NCI-H524 treated with DMSO at 0.1 percent for 48 hours (cell line): ENCODE data around the gene PIM1.
A peak's percentile ranks its signal among the peaks of the same experiment; 100 is the strongest.

Experiments
- DNase-seq: peaks from one replicate; lab custom pipeline; 2025; lab: John Stamatoyannopoulos, UW

PIM1 gene

GRCh38 chr6:37137201-37138090, 32.5 kb upstream of the PIM1 start:
- no peak for DNase-seq

DNA sequence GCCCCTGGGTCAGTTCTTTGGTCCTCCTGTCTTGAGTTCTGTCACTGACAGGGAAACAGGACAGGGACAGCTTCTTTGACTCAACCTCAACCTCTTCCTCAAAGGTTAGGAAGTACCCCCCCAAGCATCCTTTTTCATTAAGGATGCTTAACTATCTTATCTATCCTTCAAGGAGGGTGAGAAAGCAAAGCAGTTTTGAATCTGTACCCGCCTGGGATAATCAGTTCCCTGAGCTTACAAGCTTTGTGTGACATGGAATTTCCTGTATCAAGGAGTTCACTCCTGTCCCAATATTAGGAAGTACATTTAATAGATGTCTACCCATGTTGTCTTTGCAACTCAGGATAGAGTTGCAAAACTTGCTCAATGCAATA, 31.1 kb upstream of the PIM1 start:
- DNase-seq = no peak

- no peak for DNase-seq
Measured at GRCh38 chr6:37139230-37139962, 30.6 kb upstream of the PIM1 start.

- DNase-seq = no peak
Measured at GRCh38 chr6:37140145-37140544, 29.8 kb upstream of the PIM1 start.

GRCh38 chr6:37141281-37142049, 28.5 kb upstream of the PIM1 start:
- peak; percentile 39 for DNase-seq

GRCh38 chr6:37142050-37142614, 27.8 kb upstream of the PIM1 start:
- no peak for DNase-seq

DNA sequence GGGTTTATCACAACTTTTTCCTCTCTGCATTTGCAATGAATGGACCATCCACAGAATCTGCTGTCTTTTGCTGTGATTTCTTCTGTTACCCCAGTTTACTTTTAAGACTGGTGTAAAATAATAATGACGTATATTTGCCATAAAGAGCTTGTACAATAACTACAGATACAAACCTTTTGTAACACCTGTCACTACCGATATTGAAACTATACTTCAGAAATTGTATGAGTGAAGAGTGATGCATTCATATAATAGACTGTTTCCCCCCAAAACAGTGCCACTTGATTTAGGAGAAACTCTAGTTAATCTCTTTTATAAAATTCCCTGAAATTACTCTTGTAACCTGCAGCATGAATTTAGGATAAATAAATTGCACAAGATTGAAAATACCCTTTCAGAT, 26.4 kb upstream of the PIM1 start:
- DNase-seq = no peak

- DNase-seq = no peak
Measured at GRCh38 chr6:37145443-37145842, 24.5 kb upstream of the PIM1 start.

DNA sequence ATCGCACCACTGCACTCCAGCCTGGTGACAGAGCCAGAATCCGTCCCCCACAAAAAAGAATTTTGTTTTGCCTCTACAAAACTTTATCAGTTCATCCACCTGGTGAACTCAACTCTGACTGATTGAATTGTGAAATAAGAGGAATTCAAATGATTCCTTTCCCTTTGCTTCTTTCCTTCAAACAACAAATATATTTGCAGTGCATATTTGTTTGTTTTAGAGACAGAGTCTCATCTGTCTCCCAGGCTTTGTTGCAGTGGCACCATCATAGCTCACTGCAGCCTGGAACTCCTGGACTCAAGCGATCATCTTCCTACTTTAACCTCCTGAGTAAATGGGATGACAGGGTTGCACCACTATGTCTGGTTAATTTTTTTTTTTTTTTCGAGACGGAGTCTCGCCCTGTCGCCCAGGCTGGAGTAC, 23.2 kb upstream of the PIM1 start:
- no peak for DNase-seq

DNA sequence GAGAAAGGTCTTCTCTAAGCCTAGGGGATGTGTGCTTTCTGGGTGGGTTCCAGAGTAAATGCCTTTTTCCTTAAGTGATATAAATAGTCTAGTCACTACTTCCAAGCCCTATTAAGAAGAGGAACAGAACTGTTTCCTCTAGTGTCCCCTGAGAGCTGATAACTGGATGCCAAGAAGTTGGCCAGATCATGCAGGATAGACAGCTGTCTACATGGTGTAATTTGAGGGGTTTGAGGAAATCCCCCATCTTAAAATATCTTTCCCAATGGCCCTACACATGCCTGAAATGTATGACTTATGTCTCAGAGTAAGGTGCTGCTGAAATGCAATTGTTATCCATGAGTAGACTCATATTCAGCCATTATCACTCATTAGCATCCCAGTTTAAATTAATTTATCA, 20.2 kb upstream of the PIM1 start:
- DNase-seq = no peak

- DNase-seq = no peak
Measured at GRCh38 chr6:37150314-37150713, 19.6 kb upstream of the PIM1 start.

DNA sequence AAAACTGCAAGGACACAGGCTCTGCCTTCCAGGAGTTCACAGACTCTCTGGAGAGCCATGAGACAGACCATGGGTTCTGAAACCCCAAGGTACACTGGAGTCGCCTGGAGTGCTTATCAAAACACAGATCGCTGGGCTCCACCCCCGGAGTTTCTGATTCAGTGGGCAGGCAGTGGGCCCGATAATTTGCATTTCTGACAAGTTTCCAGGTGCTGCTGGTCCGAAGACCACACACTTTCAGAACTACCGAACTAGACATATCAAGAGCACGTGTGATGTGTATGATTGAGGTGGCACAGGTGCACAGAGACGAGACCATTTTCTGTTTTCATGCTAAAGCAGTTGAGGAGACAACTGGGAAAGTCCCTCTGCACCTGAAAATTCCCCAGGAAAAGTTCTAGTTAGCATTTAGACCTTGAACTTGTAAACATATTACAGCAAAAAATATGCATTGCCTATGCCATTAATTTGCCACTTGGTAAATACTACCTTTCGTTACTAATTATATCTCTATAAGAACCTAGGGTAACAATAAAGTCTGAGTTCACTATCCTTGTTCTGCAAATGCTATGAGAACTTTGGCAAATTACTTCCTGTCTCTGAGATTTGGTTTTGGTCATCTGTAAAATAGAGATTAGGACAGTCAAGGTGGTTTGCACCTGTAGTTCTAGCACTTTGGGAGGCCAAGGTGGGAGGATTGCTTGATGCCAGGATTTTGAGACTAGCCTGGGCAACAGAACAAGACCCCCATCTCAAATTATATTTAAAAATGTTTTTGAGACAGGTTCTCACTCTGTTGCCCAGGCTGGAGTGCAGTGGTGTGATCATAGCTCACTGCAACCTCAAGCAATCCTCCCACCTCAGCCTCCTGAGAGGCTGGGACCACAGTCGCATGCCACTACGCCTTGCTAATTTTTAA, 14.3 kb upstream of the PIM1 start:
- DNase-seq = no peak

DNA sequence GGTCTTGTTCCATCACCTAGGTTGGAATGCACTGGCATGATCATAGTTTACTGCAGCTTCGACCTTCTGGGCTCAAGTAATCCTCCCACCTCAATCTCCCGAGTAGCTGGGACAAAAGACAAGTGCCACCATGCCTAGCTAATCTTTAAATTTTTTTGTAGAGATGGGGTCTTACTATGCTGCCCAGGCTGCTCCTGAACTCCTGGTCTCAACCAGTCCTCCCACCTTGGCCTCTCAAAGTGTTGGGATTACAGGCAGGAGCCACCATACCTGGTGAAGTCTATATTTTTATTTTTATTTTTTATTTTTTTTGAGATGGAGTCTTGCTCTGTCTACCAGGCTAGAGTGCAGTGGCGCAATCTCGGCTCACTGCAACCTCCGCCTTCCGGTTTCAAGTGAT, 11.4 kb upstream of the PIM1 start:
- DNase-seq = no peak

DNA sequence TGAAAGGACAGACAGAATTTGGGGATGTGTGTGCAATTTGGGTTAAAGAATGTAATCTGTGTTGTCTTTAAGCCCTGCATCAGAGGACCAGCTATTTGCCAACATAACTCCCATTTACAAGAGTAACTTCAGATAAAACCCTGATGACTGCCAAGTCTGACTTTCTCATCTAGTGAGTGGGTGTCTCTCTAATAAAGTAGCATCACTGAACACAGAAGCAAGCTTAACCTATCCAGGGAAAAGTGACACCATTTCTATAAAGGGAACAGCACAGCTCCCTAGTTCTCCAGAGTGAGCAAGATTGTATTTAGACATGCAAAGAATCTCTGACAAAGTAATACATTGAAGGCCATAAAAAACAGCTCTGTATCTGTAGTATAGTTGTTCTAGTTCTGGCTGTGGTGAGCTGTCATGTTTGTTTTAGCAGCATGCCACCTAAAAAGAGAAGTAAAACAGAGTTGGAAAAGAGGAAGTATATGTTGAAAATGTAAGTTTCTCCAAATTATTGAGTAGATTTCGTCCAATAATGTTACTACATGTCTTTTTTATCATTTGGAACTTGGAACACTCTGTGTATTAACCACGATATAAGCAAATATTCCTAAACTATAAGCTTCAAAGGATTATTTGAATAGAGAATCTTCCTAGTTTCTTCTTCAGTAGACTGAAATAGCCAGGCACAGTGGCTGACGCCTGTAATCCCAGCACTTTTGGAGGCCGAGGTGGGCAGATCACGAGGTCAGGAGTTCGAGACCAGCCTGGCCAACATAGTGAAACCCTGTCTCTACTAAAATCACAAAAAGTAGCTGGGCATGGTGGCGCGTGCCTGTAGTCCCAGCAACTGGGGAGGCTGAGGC, 8.8 kb upstream of the PIM1 start:
- DNase-seq = no peak

DNA sequence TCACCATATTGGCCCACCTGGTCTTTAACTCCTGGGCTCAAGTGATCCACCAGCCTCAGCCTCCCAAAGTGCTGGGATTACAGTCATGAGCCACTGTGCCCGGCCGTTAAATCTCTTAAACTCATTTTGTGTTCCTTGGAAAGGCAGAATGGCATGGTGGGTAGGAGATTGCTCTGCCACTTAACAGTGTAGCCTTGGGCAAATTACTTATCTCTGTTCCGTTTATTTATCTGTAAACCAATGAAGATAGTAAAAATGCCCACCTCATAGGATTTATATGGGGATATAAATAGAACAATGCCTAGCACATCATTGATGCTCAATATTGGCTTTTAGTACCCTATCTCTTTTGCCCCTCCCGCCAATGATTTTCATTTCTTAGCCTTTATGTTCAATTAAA, 7.2 kb upstream of the PIM1 start:
- DNase-seq = no peak

- no peak for DNase-seq
Measured at GRCh38 chr6:37168163-37168758, 1.7 kb upstream of the PIM1 start.

GRCh38 chr6:37168811-37169495, 999 bp upstream of the PIM1 start:
- no peak for DNase-seq

GRCh38 chr6:37170273-37171200, 585 bp downstream of the PIM1 start:
- no peak for DNase-seq
